GM23248 (cell line): ENCODE results near the gene SLC13A5.

ENCODE experiments used
- EZH2 ChIP-seq: fragments of 200-600 bp; sonication (generic); IDR thresholded peaks from 2 replicates; pipeline ENCODE4 v1.6.1; 2018; ENCODE audit warnings: antibody characterized with exemption, mild to moderate bottlenecking; ENCODE audit not compliant: insufficient read depth, poor library complexity, severe bottlenecking
- EZH2phosphoT487 ChIP-seq: fragments of 200-600 bp; sonication (generic); IDR thresholded peaks from 2 replicates; pipeline ENCODE4 v1.6.1; 2018; ENCODE audit warnings: antibody characterized with exemption, moderate library complexity, mild to moderate bottlenecking, low read depth; ENCODE audit not compliant: insufficient read depth

DNA sequence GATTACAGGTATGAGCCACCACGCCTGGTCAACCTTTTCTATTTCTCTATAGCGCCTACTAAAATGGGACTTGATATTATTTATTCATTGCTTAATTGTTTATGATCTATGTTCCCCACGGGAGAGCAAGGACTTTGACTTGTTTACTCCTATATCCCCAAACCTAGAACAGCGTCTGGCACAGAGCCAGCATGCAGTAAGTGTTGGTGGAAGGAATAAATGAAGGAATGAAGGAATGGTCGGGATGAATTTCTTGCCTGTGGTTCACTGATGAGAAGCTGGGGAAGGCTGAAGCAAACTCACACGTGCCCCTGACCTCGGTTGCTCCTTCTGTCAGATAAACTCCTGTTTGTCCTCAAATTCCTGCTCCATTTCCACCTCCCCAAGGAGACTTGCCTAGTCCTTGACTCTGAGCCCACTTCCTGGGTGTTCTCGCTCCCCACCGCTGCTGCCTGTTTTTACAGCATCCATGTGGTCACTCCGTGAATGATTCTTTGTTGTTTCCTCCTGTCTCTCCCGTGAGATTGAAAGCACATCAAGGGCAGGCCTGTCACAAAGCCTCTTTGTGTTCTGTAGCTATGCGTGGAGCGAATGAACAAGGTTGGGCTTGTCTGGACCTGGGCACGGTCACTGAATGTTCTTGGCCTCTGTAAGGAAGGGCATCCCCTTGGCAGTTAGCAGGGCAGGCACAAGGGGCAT lies 44.3 kb downstream of the SLC13A5 start:
- no peak for TF ChIP-seq EZH2phosphoT487
- TF ChIP-seq EZH2 = no peak
